GM19238 (cell line): ENCODE measurements around the gene SRP14.
"Not testable (repeated sequence)": the region's sequence is repeated elsewhere in the genome, so short reads cannot be mapped to it uniquely, and the experiment has no call there.

Experiments used
- DNase-seq: peaks from one replicate; pipeline ENCODE4 v3.0.0; 2011; ENCODE audit warnings: low spot score; ENCODE audit not compliant: insufficient read length

The SRP14 gene

GRCh38 chr15:40031300-40031699 lies 7.7 kb downstream of the SRP14 start:
- no peak for DNase-seq

GRCh38 chr15:40029979-40030893 lies 8.7 kb downstream of the SRP14 start:
- DNase-seq, result no peak

GRCh38 chr15:40028853-40029252 lies 10.1 kb downstream of the SRP14 start:
- no peak for DNase-seq

GRCh38 chr15:40028193-40028592 lies 10.8 kb downstream of the SRP14 start:
- no peak for DNase-seq

DNA sequence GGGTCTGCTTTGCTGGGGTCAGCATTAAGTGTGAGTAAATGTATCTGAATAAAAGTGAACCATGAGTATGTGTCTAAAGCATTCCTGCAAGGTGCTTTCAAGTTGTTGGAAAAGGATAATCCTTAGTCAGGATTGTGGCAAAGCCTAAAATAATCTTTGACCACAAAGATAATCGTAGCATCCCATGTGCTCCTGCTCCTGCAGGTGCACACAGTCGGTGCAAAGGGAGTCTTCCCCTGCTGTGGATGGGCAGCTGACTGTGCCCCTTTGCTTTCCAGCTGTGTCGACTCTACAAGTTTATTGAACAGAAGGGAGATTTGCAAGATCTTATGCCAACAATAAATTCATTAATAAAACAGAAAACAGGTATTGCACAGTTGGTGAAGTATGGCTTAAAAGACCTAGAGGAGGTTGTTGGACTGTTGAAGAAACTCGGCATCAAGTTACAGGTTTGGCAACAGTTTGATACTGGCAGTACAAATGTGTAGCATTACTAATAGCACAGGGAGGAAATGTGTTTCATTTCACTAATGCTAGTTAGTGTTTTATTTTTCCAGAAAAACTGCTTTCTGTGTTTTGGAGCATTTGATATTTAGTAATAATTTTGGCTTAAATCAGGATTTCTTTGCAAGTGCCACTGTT lies 22.6 kb downstream of the SRP14 start:
- DNase-seq, result no peak

GRCh38 chr15:40014390-40014789 lies 24.6 kb downstream of the SRP14 start:
- DNase-seq, result no peak

DNA sequence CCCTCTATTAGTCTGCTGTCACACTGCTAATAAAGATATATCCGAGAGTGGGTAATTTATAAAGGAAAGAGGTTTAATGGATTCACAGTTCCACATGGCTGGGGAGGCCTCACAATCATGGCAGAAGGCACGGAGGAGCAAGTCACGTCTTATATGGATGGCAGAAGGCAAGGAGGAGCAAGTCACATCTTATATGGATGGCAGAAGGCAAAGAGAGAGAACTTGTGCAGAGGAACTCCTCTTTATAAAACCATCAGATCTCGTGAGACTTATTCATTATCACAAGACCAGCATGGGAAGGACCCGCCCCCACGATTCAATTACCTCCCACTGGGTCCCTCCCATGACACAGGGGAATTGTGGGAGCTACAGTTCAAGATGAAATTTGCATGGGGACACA lies 25.6 kb downstream of the SRP14 start:
- not testable (repeated sequence) for DNase-seq

DNA sequence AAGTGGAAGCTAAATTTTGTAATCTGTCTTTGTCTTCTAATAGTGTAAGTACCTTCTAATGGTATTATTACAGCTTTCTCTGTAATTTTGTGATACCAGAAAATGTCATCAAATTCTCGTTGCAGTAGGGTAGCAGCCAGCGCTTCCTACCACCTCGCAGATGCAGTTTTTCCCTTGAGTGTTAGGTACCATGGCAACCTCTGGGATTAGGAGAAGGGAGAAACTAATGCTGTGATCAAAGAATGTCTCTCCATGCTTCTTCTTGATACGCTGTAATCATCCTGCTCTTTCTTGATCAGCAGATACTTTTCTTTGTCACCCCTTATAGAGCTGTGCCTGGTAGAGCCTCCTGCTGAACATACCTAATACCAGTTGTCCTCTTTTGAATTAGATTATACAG lies 27.7 kb downstream of the SRP14 start:
- DNase-seq, result no peak

DNA sequence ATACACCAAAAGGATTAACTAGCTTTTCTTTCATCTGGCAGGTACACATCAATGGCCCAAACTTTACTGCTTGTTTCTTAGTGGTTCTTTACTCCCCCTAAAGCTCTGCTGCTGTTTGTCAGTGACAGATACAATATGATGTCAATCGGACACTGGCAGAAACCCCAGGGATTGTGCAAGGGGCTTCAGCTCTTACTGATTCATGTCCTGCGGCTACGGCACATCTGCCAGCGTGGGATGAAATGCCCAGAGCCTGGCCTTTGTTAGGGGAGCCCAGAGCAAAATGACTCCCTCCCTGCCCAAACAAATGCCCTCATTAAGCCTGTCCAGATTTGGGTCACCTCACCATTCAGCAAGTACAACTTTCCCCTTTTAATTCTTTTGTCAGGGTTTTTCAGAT lies 28.3 kb downstream of the SRP14 start:
- DNase-seq, result no peak

DNA sequence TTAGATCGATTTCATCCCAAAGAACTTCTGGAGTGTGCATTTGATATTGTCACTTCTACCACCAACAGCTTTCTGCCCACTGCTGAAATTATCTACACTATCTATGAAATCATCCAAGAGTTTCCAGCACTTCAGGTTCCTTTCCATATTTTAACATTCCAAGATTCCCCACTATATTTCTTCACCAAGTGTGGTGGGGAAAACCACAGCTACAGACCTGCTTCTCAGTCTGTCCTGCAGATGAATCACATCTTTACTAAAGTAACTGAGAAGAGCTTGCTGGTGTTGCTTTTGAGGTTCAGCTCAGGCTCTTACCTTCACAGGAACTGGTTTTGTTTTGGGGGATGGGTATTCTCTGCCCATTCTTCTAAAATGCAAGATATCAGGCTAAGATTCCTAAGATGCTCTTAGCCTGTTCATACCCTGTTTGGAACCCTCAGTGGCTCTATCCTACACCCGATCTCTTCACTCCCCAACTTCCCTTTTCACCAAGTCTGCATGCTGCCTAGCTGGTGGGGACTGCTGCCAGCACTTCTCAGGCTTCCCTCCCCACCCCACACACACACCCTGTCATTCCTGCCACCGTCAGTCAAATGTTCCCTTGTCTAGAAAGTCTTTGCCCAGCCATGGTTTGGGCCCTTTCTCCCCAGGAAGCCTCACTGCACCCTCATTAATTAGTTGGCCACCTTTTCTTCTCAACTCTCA lies 30.8 kb downstream of the SRP14 start:
- DNase-seq, result no peak

DNA sequence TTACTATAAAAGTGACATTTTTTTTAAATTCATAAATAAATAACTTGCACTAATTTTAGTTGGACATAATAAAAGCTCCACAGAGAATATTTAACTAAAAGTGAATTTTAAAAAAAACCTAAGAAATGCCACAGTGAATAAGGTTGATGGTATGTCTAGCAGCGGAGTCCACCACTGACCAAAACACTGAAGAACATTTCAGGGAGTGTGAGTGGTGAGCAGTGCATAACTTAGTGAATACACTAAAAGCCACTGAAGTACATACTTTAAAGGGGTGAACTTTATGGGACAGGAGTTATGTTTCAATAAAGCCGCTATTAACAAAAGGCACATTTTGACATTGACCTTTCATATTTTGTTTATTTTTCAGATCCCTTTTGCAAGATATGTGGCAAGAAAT lies 32.3 kb downstream of the SRP14 start:
- DNase-seq, result no peak

- no peak for DNase-seq
Observed at GRCh38 chr15:40006003-40006402, 33.0 kb downstream of the SRP14 start.

GRCh38 chr15:40003116-40003916 lies 35.7 kb downstream of the SRP14 start:
- no peak for DNase-seq

DNA sequence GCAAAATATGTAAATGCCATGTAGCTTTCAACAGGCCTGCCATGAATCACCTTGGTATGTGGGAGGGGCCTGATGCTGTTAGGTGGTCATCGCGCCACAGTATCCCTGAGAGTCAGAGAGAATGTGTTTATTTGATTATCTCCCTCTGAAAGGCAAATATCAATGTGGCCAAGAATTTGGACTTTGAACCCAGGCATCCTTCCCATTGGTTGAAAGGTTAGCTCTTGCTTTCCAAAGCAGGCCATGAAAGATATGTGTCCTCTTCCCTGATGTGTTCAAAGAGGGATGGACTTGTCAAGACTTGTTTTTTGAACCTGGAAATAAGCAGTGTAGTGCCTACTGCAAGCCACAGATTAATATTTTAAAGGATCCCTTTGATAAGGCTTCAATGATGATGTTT lies 36.7 kb downstream of the SRP14 start:
- DNase-seq, result no peak

- DNase-seq, result no peak
Observed at GRCh38 chr15:39999538-40000200, 39.3 kb downstream of the SRP14 start.

- DNase-seq, result no peak
Observed at GRCh38 chr15:39998511-39999077, 40.4 kb downstream of the SRP14 start.

DNA sequence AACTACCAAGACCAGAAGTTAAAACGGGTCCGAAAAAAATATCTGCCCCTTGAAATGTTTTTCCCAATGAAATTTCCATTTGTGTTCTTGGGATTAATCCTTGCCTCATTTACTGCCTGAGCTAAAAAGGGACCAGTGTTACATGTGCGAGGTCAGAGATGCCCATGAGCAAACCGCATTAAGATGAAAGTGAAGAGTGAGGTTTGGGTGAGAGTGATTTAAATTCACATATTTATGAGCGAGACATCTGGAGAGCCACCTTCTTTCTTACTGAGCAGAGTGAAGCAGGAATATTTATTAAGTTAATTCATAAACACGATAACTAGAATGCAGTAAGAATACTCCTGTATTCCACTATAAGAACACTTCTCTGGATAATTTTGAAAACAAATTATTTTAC lies 41.3 kb downstream of the SRP14 start:
- no peak for DNase-seq

- DNase-seq, result no peak
Observed at GRCh38 chr15:39997031-39997430, 42.0 kb downstream of the SRP14 start.

- not testable (repeated sequence) for DNase-seq
Observed at GRCh38 chr15:39996228-39996627, 42.8 kb downstream of the SRP14 start.

DNA sequence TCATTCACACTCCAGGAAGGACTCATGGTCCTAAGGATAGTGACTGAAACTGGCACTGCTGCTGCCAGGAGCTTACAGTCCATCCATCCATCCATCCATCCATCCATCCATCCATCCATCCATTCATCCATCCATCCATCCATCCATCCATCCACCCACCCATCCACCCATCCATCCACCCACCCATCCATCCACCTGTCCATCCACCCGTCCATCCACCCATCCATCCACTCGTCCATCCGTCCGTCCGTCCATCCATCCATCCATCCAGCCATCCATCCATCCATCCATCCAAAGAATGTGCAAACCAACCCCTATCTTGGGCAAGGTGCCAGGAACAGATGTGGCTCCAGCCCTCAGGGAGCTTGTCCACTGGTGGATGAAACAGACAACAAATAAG lies 46.0 kb downstream of the SRP14 start:
- DNase-seq, result not testable (repeated sequence)
